Endodermal cell (in vitro differentiated cells): Measurements from ENCODE around the gene RANBP10. TPM values are rescaled to one million over a fixed set of nuclear protein-coding genes. Genes with fewer than 3 reads are reported as not detected.

Experiments
- DNase-seq: peaks from one replicate; pipeline ENCODE4 v3.0.0-alpha.2; 2017
- H3K27ac ChIP-seq: 2 replicates; pipeline ENCODE4 v1.5.1; 2013; ENCODE audit warnings: mild to moderate bottlenecking, low read depth, low read length, moderate library complexity
- H3K27me3 ChIP-seq: 2 replicates; pipeline ENCODE4 v1.6.1; 2013; ENCODE audit warnings: mild to moderate bottlenecking, low read length, moderate library complexity; ENCODE audit not compliant: insufficient read depth, control insufficient read depth, poor library complexity, severe bottlenecking
- H3K36me3 ChIP-seq: 2 replicates; pipeline ENCODE4 v1.7.0; 2013; ENCODE audit warnings: mild to moderate bottlenecking, low read length, moderate library complexity; ENCODE audit not compliant: control insufficient read depth, insufficient read depth
- H3K4me1 ChIP-seq: one replicate; pipeline ENCODE4 v1.7.0; 2013; ENCODE audit warnings: low read length; ENCODE audit not compliant: control insufficient read depth, insufficient read depth
- H3K4me3 ChIP-seq: 2 replicates; pipeline ENCODE4 v1.5.1; 2013; ENCODE audit warnings: mild to moderate bottlenecking, low read length, moderate library complexity
- H3K9ac ChIP-seq: 2 replicates; pipeline ENCODE4 v1.6.1; 2013; ENCODE audit warnings: mild to moderate bottlenecking, low read length, moderate library complexity; ENCODE audit not compliant: poor library complexity, severe bottlenecking; ENCODE audit errors: extremely low read depth
- H3K9me3 ChIP-seq: 2 replicates; pipeline ENCODE4 v1.6.1; 2013; ENCODE audit warnings: mild to moderate bottlenecking, low read length, moderate library complexity; ENCODE audit not compliant: control insufficient read depth
- H3K27ac Mint-ChIP-seq: 2 replicates; pipeline ENCODE4 v1.8.0; 2020; ENCODE audit warnings: mixed read lengths
- H3K27me3 Mint-ChIP-seq: 2 replicates; pipeline ENCODE4 v1.8.0; 2021; ENCODE audit warnings: mild to moderate bottlenecking, mixed read lengths; ENCODE audit not compliant: insufficient read depth
- H3K36me3 Mint-ChIP-seq: 2 replicates; pipeline ENCODE4 v1.8.0; 2020; ENCODE audit warnings: low read depth, mixed read lengths
- H3K4me1 Mint-ChIP-seq: 2 replicates; pipeline ENCODE4 v1.8.0; 2020; ENCODE audit warnings: mixed read lengths
- H3K4me3 Mint-ChIP-seq: 2 replicates; pipeline ENCODE4 v1.8.0; 2020; ENCODE audit warnings: mild to moderate bottlenecking, moderate library complexity, mixed read lengths
- H3K9me3 Mint-ChIP-seq: 2 replicates; pipeline ENCODE4 v1.8.0; 2020; ENCODE audit warnings: mild to moderate bottlenecking, mixed read lengths
- WGBS, 2 experiments: methylation state at CpG; one replicate each; pipeline versions ENCODE4 v1.1.5 to v1.1.7; 2013; ENCODE audit warnings: missing lambda C conversion rate in 2 of 2, mixed read lengths in 1 of 2; ENCODE audit not compliant: insufficient coverage in 1 of 2, insufficient read length in 1 of 2; 5-methylcytosine and 5-hydroxymethylcytosine counted together
- total RNA-seq, 2 donors: library from RNA; stranded (reverse); fragmentation: NEBNext Ultra II Directional in 1 of 2; extraction: Animal tissue kit (Norgen Biotek cat#: 25700) in 1 of 2; gene quantifications; 2 replicates in 1 of 2; 3 replicates in 1 of 2; pipeline ENCODE4 v1.2.1, GENCODE V29; 2021
- TF ChIP-seq, protein P1 (sequence below): fragments of 200-600 bp; sonication (generic); conservative IDR thresholded peaks from 2 replicates; pipeline ENCODE4 v1.5.0; 2021; ENCODE audit warnings: antibody characterized with exemption, mild to moderate bottlenecking

The RANBP10 gene
- total RNA-seq, 2 donors from 2014 or later, result 19.2 to 22.5 TPM

- peaks cover 5% of the 10 kb centered on the region for H3K9me3 Mint-ChIP-seq
- H3K36me3 ChIP-seq, result peaks cover 14% of the 10 kb centered on the region
- H3K27me3 ChIP-seq, result no peaks in the 10 kb centered on the region
- DNase-seq, result no peak
- H3K27me3 Mint-ChIP-seq, result no peaks in the 10 kb centered on the region
- no peak overlapping the region for H3K27ac Mint-ChIP-seq
- H3K9me3 ChIP-seq, result peaks cover 5% of the 10 kb centered on the region
- H3K27ac ChIP-seq, result no peak overlapping the region
- H3K4me1 Mint-ChIP-seq, result peaks cover 10% of the 10 kb centered on the region
- H3K4me3 ChIP-seq, result no peak overlapping the region
- H3K4me3 Mint-ChIP-seq, result no peak overlapping the region
- H3K9ac ChIP-seq, result no peak overlapping the region
- 92% methylated on average over 4 of the region's 4 CpGs for WGBS, 2 experiments
- TF ChIP-seq, protein P1, sequence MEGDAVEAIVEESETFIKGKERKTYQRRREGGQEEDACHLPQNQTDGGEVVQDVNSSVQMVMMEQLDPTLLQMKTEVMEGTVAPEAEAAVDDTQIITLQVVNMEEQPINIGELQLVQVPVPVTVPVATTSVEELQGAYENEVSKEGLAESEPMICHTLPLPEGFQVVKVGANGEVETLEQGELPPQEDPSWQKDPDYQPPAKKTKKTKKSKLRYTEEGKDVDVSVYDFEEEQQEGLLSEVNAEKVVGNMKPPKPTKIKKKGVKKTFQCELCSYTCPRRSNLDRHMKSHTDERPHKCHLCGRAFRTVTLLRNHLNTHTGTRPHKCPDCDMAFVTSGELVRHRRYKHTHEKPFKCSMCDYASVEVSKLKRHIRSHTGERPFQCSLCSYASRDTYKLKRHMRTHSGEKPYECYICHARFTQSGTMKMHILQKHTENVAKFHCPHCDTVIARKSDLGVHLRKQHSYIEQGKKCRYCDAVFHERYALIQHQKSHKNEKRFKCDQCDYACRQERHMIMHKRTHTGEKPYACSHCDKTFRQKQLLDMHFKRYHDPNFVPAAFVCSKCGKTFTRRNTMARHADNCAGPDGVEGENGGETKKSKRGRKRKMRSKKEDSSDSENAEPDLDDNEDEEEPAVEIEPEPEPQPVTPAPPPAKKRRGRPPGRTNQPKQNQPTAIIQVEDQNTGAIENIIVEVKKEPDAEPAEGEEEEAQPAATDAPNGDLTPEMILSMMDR, result no peak
- H3K4me1 ChIP-seq, result no peaks in the 10 kb centered on the region
- H3K36me3 Mint-ChIP-seq, result peaks cover 28% of the 10 kb centered on the region
Measured at GRCh38 chr16:67773099-67773498, 33.3 kb downstream of the RANBP10 start.

- H3K36me3 ChIP-seq, result peaks cover 14% of the 10 kb centered on the region
- 96 to 97% methylated on average over 6 of the region's 6 CpGs for WGBS, 2 experiments
- peaks cover 4% of the 10 kb centered on the region for H3K9me3 Mint-ChIP-seq
- no peaks in the 10 kb centered on the region for H3K27me3 ChIP-seq
- no peak overlapping the region for H3K4me3 Mint-ChIP-seq
- peak overlapping the region; percentile 44 for H3K27ac ChIP-seq
- H3K27me3 Mint-ChIP-seq, result no peaks in the 10 kb centered on the region
- peaks cover 4% of the 10 kb centered on the region for H3K9me3 ChIP-seq
- H3K27ac Mint-ChIP-seq, result no peak overlapping the region
- TF ChIP-seq, protein P1, result no peak
- H3K4me3 ChIP-seq, result no peak overlapping the region
- H3K4me1 ChIP-seq, result no peaks in the 10 kb centered on the region
- peaks cover 29% of the 10 kb centered on the region for H3K36me3 Mint-ChIP-seq
- H3K9ac ChIP-seq, result no peak overlapping the region
- H3K4me1 Mint-ChIP-seq, result peaks cover 10% of the 10 kb centered on the region
- no peak for DNase-seq
Measured at GRCh38 chr16:67770346-67770991, 35.9 kb downstream of the RANBP10 start.

DNA sequence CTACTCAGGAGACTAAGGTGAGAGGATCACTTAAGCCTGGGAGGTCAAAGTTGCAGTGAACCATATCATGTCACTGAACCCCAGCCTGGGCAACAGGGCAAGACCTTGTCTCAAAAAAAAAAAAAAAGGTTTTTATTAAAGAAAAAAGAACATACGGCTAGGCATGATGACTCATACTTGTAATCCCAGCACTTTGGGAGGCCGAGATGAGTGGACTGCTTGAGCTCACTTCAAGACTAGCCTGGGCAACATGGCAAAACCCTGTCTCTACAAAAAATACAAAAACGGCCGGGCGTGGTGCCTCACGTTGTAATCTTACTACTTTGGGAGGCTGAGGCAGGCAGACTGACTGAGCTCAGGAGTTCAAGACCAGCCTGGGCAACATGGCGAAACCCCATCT is 38.4 kb downstream of the RANBP10 start:
- H3K4me3 Mint-ChIP-seq, result no peak overlapping the region
- no peak overlapping the region for H3K27ac ChIP-seq

More for the DNA sequence above, 38.4 kb downstream of the RANBP10 start:
- Histone ChIP-seq H3K27me3 (no peaks in the 10 kb centered on the region), H3K36me3 (peaks cover 14% of the 10 kb centered on the region), H3K9me3 (no peaks in the 10 kb centered on the region), H3K4me1 (no peaks in the 10 kb centered on the region), H3K9ac (no peak overlapping the region), H3K4me3 (no peak overlapping the region)
- no peak overlapping the region for H3K27ac Mint-ChIP-seq
- peaks cover 26% of the 10 kb centered on the region for H3K36me3 Mint-ChIP-seq
- no peaks in the 10 kb centered on the region for H3K9me3 Mint-ChIP-seq
- H3K27me3 Mint-ChIP-seq, result no peaks in the 10 kb centered on the region
- no peak for DNase-seq
- no peaks in the 10 kb centered on the region for H3K4me1 Mint-ChIP-seq
- TF ChIP-seq, protein P1, result no peak
- WGBS, 2 experiments, result 94 to 96% methylated on average over 7 of the region's 7 CpGs
